Left colon (tissue), 2 donors: Measurements from ENCODE around the gene LRRN1. TPM values are rescaled to one million over a fixed set of nuclear protein-coding genes. Genes with fewer than 3 reads are reported as not detected.
"Not testable (repeated sequence)": the region's sequence is repeated elsewhere in the genome, so short reads cannot be mapped to it uniquely, and the experiment has no call there.

Experiments used
- ATAC-seq: fragments of 200-7000 bp; cut with Tn5 transposase; one replicate; pipeline ENCODE4 v1.9.1; 2020; ENCODE audit warnings: mild to moderate bottlenecking, moderate library complexity
- DNase-seq, 2 donors: peaks; one replicate each; pipeline ENCODE4 v3.0.0-alpha.2; 2020
- intact Hi-C, 2 donors: fragments of 100-400 bp; cut with DNase I in 1 of 2; cut with micrococcal nuclease in 1 of 2; formaldehyde crosslinking; loops; one replicate each; pipeline versions ENCODE4 v1.11.2 to v1.14.0; 2022; cut with DNase I, micrococcal nuclease
- total RNA-seq, 2 donors: library from RNA; stranded (reverse); fragmentation: NEBNext Ultra II Directional; extraction: Animal tissue kit (Norgen Biotek cat#: 25700); gene quantifications; one replicate each; pipeline ENCODE4 v1.2.1, GENCODE V29; 2021
- donor health status: DM: no; HTN: no; CAD: no.
- donor health status: DM: yes; HTN: yes; CAD: no.

LRRN1 gene
- total RNA-seq, 2 donors from 2014 or later: 0.56 to 1.0 TPM

DNA sequence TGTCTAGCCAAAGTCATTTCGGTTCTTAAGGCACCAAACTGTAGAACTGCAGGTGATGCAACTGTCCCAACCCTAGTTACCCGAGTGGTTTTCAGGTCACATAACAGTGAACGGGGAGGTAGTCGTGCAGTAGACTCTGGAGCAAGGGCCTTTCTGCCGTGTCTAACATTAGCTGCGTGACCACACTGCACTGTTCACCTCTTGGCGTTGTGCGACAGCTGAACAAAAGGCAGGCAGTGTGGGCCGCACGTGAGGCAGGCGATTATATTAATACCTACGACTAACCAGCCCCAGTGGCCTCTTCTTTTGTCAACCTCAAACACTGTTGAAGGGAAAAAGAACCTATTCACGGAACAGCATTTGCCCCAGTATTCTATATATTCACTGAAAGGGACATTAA is 2.8 kb downstream of the LRRN1 start:
- intact Hi-C loops: no loop called here
- ATAC-seq: no peak

DNA sequence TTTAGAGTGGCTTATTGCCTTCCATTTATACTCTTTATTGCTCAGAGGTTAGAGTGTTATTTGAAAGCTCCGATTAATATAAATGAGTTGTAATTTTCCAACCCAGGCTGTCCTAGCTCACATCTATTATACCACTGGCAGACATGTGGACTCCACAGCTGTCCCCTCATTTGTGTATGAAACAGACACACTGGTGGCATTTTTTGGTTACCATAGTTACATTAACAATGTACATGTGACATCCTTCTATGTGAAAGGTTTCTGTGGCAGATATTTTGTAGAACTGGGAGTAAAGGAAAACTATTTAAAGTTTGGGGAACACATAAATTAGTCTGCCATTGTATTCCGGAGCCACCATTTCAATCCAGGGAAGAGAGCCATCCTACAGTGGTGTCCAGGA is 5.3 kb downstream of the LRRN1 start:
- no peak for DNase-seq
- no peak for ATAC-seq

More for the DNA sequence above, 2.8 kb downstream of the LRRN1 start:
- DNase-seq: no peak

DNA sequence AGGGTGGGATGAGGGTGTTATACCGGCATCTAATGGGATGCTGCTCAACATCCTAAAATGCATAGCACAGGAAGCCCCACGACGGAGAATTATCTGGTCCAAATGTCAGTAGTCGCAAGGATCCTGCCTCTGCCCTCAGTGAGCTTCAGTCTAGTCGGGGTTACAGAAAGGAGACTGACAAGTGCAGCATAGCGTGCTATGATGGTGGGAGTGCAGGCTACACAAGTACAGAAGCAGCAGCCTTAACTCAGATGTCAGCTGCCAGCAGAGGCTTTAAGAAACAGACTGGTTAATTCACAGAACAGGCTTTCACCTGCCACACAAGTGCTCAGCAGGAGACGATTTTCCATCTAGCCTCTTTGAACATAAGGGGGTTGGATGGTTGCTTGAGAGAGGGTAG is 6.9 kb downstream of the LRRN1 start:
- intact Hi-C loops: no loop called here
- ATAC-seq (no peak), DNase-seq (no peak)

More for the DNA sequence above, 5.3 kb downstream of the LRRN1 start:
- intact Hi-C loops: no loop called here

DNA sequence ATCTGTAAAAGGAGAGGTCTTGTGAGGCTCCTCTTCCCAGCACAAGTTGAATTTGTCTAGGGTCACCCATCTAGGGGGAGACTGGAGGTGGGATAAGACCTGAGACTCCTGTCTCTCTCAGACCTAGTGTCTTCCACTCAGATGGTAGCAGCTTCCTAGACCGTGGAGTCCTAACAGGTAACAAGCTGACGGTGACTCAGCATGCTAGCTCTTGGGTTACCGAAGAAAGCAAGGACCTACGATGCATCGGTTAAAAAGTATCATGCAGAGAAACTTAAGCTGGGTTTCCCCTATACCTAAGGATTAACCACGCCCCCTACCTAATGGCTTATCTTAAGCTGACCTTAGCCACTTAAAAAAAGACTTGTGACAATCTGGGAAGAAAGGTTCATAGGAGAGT is 7.6 kb downstream of the LRRN1 start:
- DNase-seq (no peak), ATAC-seq (no peak)
- intact Hi-C loops: no loop called here

GRCh38 chr3:3813013-3813412 is 13.8 kb downstream of the LRRN1 start:
- intact Hi-C loops: no loop called here
- ATAC-seq: no peak
- no peak for DNase-seq

DNA sequence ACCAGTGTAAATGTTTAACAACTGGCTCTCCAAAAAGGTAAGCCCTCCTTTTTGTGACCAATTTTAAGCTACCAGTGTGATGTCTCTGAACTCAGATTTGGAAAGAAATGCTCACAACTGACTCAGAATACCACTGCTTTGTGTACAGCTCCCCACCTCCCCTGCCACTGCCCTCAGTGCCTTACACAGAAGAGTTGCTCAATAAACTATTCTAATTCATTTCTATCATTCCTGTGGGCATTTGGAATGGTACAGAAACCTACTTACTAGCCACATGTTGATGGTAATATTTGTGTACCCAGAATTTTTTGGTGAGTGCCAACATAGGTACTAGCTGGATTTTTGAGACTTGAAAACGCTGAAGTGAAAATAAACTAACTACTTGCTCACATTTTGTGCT is 16.0 kb downstream of the LRRN1 start:
- intact Hi-C loops: no loop called here
- ATAC-seq: no peak
- no peak for DNase-seq

- no peak for ATAC-seq
- intact Hi-C loops: no loop called here
Measured at GRCh38 chr3:3816034-3816433, 16.8 kb downstream of the LRRN1 start.

GRCh38 chr3:3817865-3818264 is 18.6 kb downstream of the LRRN1 start:
- DNase-seq (no peak), ATAC-seq (no peak)
- intact Hi-C loops: no loop called here

More at GRCh38 chr3:3816034-3816433, 16.8 kb downstream of the LRRN1 start:
- no peak for DNase-seq

DNA sequence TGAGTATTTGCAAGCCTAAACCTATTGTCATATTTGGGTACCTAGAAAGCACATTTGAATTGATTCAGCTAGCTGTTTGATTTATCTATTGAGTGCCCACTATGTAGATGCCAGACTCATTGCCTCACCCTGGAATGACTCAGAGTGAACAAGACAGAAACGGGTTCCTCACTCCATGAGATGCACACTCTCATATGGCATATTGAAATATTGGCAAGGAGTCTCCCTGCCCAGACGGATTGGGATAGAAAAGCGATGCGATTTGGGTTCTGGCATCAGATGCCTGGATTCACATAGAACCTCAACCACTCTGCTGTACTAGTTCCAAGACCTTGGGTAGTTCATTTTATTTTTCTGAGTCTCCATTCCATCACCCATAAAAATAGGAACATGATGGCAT is 22.5 kb downstream of the LRRN1 start:
- no peak for ATAC-seq
- DNase-seq: no peak
- intact Hi-C loops: no loop called here

- ATAC-seq: no peak
- intact Hi-C loops: no loop called here
- no peak for DNase-seq
Measured at GRCh38 chr3:3825035-3825434, 25.8 kb downstream of the LRRN1 start.

DNA sequence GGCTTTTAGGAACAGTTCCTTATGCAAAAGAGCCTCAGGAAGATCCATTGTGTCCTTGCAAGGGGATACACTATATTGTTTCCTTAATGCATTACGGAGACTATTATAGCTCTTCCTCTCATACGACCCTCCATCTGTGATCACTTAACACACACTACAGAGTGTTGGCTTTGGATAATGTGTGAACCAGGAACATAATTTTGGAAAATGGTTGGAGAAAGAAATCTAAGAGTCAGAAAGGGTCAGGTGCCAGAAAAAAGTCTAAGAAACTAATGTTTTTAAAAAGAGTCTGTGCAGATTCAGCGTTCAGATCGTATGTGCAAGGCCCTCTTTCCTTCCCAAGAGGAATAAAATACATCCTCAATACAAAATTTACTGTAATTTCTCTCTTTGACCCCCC is 27.3 kb downstream of the LRRN1 start:
- DNase-seq (no peak), ATAC-seq (no peak)
- intact Hi-C loops: no loop called here

GRCh38 chr3:3827111-3827510 is 27.9 kb downstream of the LRRN1 start:
- DNase-seq (no peak), ATAC-seq (no peak)
- intact Hi-C loops: no loop called here

GRCh38 chr3:3828417-3828816 is 29.2 kb downstream of the LRRN1 start:
- ATAC-seq, intact Hi-C loops, DNase-seq: not testable (repeated sequence)

DNA sequence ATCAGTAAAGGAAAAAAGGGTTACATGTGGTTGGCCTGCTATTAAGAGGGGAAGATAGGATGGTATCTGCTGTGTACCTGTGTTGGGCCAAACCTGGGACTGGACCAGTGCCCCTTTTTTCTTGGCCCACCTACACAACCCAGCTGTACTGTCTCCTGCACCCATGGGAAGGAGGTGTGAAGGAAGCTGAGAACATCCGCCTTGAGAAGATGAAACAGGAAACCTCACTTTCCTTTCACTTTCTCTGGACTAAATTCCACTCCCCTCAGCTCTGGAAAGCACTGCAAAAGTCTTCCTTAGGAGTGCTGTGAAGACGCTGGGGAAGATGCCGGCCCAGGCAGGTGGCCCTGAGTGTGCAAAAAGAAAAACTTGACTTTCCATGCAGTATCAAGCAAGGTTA is 37.6 kb downstream of the LRRN1 start:
- DNase-seq (no peak), ATAC-seq (no peak)
- intact Hi-C loops: no loop called here

GRCh38 chr3:3842356-3842755 is 43.1 kb downstream of the LRRN1 start:
- intact Hi-C loops: no loop called here
- ATAC-seq (no peak), DNase-seq (no peak)

GRCh38 chr3:3847994-3848922 is 49.0 kb downstream of the LRRN1 start:
- peak; percentile 73 for ATAC-seq
- no peak for DNase-seq
- intact Hi-C loops: no loop called here

DNA sequence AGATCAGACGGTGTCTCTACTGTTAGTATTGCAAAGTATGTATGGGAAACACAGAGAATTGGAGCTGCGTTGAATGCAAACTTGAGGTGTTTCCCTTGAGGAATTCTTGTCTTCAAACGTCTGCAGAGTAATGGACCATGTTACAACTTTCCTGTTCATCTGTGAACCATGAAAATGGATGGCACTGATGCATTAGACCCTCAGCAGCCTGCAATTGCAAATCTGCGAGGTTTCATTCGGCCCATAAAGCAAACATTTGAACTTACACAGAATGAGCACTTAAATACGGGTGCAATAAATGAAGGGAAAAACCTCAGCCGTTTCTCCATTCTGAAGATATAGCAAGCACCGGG is 49.7 kb downstream of the LRRN1 start:
- ATAC-seq: no peak

DNA sequence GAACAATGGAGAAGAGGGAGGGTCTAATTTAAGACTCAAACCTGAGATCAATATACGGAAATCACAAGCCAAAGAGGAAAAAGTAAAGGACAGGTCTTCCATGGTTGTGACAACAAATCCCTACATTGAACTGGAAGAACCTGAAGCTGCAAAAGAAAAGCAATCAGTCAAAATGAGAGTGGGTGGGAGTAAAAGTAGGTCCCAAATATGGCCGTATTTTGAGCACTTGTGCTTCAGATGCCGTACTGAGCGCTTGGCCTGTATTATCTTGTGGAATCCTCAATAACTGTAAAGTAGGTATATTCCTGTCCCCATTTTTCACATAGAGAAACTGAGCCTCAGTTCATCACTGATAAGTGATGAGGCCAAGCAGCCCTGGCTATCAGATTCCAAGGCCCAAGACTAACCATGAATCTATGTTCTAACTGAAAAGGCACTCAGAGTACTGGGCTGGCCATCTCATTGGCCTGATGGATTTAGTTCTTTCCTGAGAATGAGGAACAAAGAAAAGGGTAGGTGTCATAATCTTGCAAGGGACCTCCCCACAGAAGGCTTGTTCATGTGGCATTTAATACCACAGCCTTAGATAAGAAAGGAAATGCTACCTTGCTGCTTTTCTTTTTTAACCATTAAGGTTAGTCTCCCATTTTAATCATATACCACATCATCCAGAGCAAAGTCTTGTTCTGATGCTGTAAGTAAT is 52.5 kb downstream of the LRRN1 start:
- ATAC-seq (no peak), DNase-seq (no peak)
- intact Hi-C loops: no loop called here

More for the DNA sequence above, 49.7 kb downstream of the LRRN1 start:
- intact Hi-C loops: no loop called here
- no peak for DNase-seq

- DNase-seq (no peak), ATAC-seq (no peak)
- intact Hi-C loops: no loop called here
Measured at GRCh38 chr3:3853544-3853943, 54.3 kb downstream of the LRRN1 start.

- DNase-seq: no peak
- no peak for ATAC-seq
- intact Hi-C loops: no loop called here
Measured at GRCh38 chr3:3855056-3855455, 55.8 kb downstream of the LRRN1 start.
